SK-N-DZ (cell line): ENCODE measurements around the gene LUC7L.
A peak's percentile ranks its signal among the peaks of the same experiment; 100 is the strongest.
"Not testable (repeated sequence)": the region's sequence is repeated elsewhere in the genome, so short reads cannot be mapped to it uniquely, and the experiment has no call there.

Source experiments
- DNase-seq: peaks from one replicate; pipeline ENCODE4 v3.0.0-alpha.2; 2015; ENCODE audit warnings: low spot score

Gene LUC7L

DNA sequence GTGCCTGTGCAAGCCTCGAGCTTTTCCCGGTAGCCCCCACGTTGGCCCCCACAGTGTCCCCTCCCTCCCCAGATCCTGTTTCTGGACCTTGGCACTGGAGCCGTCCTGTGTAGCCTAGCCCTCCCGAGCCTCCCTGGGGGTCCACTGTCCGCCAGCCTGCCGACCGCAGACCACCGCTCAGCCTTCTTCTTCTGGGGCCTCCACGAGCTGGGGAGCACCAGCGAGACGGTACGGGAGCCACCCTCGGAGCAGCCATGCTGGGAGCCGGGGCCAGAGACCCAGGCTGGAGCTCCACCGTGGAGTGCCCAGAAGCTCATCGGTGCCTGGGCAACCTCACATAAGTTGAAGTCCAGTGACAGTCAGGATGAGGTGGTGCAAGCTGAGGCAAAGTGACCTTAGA lies 34.7 kb upstream of the LUC7L start:
- no peak for DNase-seq

DNA sequence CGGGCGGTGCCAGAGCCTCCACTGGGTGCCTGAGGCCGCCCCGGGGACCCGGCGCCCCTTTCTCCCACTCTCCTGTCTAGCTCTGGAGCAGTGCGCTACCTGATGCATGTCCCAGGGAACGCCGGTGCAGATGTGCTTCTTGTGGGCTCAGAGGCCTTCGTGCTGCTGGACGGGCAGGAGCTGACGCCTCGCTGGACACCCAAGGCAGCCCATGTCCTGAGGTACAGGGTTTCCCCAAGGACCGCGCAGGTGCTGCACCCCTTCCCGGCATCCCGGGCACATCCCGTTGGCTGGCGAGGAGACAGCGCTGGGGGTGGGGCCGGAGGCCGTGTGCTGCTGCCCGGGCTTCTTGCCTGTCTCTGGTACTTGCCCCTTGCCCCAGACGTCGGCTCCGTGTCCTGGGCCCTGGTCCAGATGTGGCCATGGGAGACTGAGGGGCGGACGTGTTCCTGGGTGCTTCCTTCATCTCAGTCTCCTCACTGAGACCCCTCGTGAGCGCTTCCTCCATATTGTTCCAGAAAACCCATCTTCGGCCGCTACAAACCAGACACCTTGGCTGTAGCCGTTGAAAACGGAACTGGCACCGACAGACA lies 34.0 kb upstream of the LUC7L start:
- no peak for DNase-seq

DNA sequence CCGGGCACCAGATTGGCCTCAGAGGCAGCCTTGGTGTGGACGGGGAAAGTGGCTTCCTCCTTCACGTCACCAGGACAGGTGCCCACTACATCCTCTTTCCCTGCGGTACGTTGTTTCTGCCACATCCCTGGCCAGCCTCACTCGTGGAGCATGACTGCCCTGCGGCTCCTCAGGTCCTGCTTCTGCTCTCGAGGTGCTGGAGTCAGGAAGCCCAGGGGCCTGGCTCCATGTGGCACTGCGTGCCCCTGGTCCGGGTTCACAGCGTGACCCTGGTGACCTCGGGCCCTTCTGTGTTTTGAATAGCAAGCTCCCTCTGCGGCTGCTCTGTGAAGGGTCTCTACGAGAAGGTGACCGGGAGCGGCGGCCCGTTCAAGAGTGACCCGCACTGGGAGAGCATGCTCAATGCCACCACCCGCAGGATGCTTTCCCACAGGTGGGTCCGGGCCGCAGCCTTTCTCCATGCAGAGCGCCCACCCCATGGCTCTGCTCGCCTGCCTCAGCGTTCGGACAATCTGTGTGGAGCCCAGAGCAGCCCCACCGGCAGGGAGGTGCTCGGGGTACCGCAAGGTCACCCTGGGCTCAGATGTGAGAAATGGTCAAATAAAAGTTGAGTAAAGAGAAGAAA lies 33.0 kb upstream of the LUC7L start:
- no peak for DNase-seq

DNA sequence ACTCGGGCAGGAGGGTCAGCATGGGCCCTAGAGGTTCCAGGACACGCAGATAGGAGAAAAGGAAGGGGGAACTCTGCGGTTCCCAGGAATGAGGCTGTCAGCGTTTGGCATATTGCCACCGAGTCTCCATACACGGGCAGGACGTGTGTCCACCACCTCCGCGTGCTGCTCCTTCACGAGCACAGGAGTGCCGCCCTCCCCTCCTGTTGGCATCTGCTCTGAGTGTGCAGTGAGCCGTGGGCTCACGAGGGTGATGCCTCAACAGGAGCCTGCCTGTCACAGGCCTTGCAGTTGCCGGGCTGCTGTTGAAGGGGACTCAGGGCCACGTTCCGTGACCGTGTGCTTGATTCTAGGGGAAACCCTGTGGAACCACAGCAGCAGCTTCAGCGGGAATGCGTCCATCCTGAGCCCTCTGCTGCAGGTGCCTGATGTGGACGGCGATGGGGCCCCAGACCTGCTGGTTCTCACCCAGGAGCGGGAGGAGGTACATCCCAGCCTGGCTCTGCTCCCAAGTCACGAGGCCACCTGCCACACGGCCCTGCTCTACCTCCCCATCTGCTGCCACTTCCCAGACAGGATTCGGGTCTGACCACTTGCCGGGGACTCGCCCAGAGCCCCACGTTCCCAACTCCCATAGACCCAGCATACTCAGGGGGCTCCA lies 31.9 kb upstream of the LUC7L start:
- DNase-seq, result no peak

DNA sequence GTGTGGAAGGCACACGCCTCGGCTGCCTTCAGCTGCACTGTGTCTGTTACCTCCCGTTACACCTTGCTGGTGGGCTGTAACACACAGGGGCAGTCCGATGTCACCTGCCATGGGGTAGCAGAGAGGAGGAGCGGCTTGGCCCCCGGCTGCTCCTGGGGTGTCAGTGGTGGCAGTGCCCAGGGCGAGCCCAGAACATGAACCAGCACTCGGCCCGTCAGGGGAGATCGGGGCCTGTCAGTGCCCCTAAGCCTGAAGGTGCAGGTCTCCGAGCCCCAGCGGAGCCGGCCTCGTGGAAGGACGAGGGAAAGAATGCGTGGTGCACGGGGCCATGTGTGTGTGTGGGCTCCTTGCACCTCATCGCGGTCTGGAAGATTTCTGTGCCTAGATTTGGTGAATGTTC lies 31.1 kb upstream of the LUC7L start:
- DNase-seq, result no peak

DNA sequence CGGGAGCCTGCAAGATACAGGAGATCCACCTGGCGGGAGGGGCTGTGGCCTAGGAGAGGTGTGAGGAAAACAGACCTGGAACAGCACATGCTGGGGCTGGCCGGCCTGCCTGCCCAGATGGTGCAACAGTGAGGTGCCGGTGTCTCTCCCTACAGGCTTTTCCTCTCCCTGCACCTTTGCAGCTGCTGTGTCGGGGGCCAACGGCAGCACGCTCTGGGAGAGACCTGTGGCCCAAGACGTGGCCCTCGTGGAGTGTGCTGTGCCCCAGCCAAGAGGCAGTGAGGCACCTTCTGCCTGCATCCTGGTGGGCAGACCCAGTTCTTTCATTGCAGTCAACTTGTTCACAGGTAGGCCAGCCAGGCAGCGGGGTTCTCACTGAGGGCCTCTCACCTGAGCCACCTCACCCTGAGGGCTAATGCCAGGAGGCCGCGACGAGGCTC lies 30.6 kb upstream of the LUC7L start:
- no peak for DNase-seq

DNA sequence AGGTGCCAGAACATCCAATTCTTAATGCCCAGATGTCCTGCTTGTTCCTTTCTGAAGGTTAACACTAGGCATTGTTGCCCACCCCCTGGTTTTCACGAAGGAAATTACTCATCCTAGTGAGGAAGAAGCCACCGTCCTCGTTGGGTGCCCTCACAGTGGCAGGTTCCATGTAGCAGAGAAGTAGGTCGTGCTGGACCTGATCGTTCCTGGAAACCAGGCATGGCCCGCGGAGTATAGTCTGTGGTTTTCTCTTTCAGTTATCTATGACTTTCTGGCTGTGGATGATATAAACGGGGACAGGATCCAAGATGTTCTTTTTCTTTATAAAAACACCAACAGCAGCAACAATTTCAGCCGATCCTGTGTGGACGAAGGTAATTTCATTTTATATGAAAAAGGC lies 30.0 kb upstream of the LUC7L start:
- DNase-seq, result no peak

DNA sequence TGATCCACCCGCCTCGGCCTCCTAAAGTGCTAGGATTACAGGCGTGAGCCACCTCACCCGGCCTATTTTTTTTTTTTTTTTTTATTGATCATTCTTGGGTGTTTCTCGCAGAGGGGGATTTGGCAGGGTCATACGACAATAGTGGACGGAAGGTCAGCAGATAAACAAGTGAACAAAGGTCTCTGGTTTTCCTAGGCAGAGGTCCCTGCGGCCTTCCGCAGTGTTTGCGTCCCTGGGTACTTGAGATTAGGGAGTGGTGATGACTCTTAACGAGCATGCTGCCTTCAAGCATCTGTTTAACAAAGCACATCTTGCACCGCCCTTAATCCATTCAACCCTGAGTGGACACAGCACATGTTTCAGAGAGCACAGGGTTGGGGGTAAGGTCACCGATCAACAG lies 28.8 kb upstream of the LUC7L start:
- DNase-seq, result not testable (repeated sequence)

DNA sequence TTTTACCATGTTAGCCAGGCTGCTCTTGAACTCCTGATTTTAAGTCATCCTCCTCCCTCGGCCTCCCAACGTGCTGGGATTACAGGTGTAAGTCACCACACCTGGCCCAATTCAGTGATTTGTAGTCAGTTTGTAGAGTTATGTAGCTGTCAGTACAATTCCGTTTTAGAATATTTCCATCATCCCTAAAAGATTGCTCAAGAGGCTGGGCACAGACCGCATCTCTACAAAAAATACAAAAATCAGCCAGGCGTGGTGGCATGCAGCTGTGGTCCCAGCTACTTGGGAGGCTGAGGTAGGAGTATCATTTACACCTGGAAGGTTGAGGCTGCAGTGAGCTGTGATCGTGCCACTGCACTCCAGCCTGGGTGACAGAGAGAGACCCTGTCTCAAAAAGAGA lies 25.9 kb upstream of the LUC7L start:
- no peak for DNase-seq

DNA sequence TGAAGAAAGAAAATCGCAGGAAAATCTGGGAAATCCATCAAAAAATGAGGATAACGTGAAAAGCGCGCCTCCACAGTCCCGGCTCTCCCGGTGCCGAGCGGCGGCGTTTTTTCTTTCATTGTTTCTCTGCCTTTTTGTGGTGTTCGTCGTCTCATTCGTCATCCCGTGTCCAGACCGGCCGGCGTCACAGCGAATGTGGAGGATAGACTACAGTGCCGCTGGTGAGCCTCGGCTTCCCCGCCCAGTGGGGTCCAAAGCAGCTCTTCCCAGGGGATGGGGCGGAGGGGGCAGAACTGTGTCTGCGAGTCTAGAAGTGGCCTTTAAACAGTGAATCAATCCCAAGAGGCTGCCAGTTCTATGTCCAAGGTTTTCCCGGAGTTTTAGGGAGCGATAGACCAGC lies 25.2 kb upstream of the LUC7L start:
- no peak for DNase-seq

DNA sequence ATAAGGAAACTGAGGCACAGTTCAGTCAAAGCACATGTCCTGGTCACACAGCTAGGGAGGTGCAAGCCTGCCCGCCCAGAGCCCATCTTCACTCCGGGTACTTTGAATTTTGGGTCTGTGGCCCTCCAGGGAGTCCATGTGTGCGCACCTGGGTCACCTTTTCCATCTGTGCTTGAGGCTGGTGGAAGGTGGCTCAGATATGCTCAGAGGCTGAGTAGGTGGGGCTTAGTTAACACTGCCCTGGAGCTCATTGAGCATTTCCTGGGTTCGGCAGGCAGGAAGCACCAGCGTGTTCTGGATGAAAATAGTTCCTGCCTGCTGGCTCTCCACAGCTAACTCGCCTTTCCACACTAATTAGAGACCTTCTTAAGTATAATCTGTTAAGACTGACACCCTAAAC lies 24.6 kb upstream of the LUC7L start:
- DNase-seq, result no peak

DNA sequence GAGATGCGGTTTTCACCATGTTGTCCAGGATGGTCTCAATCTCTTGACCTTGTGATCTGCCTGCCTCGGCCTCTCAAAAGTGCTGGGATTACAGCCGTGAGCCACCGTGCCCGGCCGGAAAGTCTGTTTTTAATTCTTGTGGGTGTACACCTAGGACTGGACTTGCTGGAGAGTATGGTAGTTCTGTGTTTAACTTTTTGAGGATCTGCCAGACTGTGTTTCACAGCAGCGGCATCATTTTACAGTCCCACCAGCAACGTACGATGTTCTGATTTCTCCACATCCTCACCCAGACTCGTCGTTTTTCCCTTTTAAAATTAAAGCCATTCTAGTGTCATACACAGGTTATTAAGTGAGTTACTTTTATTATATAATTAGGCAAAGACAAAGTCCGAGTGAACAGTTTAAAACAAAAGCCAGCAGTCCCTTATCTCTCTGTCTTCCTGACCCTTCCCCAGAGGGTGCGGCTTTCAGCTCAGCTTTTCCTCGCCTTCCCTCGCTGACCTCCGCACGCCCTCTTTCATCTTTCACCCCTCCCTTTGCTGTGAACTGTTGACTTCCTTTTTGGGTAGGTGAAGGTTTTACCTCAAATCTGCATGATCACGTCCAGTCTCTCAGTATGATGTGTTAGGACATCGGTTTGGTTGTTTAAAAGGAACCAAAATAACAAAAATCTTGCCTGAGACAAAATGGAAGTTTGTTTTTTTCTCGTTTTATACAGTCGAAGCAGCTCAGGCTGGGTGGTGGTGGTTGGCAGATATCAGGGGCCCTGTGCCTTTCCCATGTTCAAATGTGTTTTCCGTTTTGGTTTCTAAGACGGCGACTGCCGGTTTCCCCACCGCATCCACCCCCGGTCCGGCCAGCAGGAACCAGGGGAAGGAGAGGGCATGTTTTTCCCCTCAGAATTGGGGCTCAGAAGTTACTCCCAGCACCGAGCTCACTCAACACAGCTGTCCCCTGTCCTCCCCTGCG lies 23.4 kb upstream of the LUC7L start:
- no peak for DNase-seq

DNA sequence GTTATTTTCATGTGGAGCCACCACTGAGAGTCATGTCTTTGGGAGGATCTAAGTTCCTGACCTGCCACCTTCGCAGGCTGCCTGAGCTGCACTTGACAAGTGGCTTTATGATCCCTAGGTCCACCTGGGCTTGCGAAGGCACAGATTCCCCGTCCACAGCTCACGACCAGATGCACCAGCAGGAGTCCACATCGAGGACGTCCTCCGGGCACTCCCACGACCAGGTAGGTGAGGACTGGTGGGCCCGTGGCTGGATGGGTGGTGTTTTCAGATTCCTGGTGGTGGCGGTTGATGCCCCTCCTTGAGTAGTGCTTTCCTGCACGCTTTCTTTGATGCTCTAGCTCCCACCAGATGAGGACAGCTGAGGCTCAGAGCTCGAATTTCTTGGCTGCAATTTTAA lies 20.2 kb upstream of the LUC7L start:
- DNase-seq, result no peak

DNA sequence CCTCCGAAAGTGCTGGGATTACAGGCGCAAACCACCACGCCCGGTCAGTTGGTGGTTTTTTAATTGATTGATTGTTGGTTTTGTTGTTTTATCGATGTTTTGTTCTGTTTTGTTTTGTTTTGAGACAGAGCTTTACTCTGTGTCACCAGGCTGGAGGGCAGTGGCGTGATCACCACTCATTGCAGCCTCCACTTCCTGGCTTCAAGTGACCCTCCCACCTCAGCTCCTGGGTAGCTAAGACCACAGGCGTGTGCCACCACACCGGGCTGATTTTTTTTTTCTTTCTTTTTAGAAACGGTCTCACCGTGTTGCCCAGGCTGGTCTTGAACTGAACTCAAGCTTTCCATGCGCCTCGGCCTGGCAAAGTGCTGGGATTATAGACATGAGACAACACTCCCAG lies 17.8 kb upstream of the LUC7L start:
- DNase-seq, result no peak

DNA sequence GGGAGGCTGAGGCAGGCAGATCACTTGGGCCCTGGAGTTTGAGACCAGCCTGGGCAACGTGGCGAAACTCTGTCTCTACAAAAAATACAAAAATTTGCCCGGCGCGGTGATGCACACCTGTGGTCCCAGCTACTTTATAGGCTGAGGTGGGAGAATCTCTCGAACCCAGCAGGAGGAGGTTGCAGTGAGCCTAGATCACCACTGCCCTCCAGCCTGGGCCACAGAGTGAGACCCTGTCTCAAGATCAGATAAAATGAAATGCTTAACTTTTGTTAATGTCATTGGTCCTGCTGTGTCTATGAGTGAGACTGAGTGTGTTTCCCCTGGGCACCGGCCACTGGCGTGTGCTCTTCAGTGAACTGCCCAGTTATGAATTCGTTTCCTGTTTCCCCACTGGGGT lies 15.9 kb upstream of the LUC7L start:
- no peak for DNase-seq

DNA sequence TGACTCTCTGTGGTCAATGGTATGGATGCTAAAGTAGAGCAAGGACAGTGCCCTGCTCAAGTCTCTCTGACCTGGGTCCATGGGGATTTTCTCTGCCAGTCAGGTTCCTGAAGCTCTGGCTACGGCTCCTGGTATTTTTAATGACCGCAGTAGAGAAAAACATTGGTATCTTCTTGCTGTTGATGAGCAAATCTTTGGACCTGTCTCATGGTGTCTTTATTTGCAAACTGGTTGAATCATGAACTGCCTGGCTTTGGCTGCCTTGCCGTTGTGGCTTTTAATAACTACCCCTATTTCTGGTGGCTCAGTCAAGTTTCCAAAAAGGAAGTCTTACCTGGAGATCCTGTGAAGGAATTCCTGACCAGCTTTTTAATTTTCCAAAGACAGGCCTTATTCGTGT lies 14.1 kb upstream of the LUC7L start:
- DNase-seq, result no peak

DNA sequence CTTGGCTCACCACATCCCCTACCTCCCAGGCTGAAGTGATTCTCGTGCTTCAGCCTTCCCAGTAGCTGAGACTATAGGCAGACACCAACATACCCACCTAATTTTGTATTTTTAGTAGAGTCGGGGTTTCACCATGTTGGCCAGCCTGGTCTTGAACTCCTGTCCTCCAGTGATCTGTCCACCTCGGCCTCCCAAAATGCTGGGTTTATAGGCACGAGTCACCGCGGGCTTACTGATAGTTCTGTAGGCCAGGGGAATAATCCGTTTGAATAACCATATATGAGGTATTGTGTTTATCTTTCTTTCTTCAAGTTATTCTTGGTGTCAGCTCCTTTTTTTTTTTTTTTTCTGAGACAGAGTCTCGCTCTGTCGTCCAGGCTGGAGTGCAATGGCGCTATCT lies 13.0 kb upstream of the LUC7L start:
- no peak for DNase-seq

DNA sequence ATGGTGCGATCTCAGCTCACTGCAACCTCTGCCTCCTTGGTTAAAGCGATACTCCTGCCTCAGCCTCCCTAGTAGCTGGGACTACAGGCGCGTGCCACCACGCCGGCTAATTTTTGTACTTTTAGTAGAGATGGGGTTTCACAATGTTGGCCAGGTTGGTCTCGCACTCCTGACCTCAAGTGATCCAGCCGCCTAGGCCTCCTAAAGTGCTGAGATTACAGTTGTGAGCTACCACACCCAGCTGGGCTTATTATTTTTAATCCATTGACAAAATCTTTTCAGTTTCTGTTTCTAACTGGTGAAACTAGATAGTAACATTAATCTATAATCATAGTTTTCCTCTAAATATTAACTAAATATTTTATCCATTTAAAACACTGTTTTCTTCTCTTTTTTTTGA lies 11.3 kb upstream of the LUC7L start:
- no peak for DNase-seq

DNA sequence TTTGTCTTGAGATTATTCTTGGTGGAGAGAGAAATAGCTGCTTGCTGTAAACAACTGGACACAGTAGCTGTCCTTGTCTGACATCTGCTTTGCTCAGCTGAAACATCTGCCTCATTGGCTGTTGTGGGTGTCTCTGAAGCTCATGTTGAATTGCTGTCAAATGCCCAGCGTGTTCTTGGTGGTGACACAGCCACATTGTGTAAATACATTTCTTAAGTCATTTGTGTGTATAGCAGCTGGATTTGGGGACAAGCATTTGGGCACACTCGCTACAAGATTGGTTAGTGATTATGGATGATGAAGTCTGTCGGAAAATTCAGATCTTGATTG lies 10.7 kb upstream of the LUC7L start:
- no peak for DNase-seq

DNA sequence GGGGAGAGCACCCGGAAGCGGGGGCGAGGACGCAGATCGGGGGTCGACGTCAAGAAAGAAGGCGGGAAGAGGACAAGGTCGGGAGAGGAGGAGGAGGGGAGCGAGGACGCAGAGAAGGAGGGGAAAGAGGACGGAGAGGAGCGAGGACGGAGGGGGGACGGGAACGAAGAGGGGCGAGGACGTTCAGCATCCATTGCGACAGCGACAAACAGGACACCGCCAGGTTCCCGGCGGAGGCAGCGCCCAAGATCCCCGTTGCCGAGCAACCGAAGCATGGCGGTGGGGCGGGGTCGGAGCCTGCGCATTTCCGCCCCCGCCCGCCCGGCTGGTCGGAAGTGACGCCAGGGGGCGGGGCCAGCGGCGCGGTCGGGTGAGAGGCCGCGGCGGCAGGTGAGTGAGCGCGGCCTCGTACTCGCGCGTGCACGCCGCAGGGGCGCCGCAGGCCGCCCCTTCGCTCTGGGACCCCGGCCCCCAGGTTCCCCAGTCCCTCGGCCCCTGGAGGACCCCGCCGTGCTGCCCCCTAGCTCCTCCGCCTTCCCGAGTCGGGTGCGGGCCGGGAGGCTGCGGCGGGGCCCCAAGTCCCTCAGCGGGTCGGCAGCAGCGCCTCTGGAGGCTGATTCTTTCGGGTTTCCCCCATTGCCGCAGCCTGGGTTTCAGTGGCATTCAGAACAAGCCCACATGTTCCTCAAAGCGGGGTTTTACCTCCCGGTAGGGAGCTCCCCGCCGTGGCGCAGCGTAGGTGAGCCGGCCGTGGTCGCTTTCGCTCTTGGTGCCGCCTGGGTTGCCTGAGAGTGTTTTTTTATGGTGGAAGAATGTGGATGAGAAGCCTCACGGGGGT lies 5.4 kb upstream of the LUC7L start, which contains the start of gene FAM234A:
Gene FAM234A (plus strand): TSS at position 354 of the 838 bp plus-strand sequence. CDS start 19,593 bp downstream, outside the sequence.
- peak; percentile 94 for DNase-seq

DNA sequence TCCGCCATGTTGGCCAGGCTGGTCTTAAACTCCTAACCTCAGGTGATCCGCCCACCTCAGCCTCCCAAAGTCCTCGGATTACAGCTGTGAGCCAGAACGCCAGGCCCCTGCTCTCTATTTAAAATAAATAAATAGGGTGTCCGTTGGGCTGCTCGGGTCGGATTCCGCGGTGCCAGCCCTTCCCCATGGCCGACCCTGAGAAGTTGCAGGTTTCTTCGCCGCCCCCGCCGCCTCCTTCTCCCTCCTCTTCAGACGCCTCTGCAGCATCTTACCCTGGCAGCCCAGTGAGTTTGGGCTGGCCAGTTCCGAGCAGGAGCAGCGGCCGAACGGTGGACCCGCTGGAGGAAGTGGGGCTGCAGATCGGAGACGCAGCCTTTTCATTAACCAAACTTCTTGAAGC lies 1.7 kb upstream of the LUC7L start:
- no peak for DNase-seq
